Measurements from ENCODE around the gene TMEM259. TPM values are rescaled to one million over a fixed set of nuclear protein-coding genes. Genes with fewer than 3 reads are reported as not detected.

The TMEM259 gene
- total RNA-seq, 6 experiments from 2014 or later, result 82.6 to 180 (median 93.2) TPM

DNA sequence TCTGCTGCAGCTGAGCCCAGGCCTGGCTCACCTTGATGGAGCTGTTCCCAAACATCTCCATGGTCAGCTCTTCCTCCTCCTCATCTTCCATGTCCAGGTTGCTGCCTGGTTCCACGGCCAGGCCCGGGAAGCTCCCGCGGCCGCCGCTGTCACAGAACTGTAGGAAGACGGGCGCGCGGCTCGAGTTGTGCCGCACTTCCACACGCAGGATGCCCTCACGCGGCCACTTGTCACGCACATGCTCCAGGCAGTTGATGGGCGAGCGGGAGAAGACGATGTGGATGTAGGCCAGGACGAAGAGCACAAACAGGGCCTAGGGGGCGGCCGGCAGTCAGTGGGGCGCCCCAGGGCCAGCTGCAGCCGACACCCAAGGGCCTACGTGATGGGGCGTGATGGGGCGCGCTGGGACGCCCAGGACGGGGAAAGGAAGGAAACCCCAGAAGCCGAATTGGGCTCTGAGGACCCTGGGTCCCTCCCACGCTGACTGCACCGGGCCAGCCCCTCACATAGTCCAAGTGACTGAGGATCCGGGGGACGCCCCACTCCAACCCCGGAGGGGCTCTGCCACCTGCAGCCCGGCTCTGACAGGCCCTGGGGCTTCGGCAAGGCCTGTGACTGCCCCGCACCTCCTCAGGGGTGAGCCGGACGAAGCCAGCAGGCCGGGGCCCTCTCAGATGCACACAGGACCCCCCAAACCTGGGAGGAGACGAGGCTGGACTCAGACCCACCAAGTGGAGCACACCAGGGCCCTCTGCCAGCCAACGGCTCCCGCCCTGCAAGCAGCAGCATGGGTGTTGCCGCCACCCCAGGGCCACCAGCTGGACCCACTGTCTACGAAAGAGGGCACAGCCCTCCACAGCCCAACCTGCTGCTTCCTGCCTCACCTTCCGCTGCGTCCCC lies 6.5 kb downstream of the TMEM259 start:
- Histone ChIP-seq H3K36me3 (peaks cover 0 to 44% (median 19%) of the 10 kb centered on the region in 4 donors), H3K27ac (no peak overlapping the region), H3K4me1 (peaks cover 0 to 35% (median 11%) of the 10 kb centered on the region in 4 donors), H3K4me3 (no peak overlapping the region), H3K27me3 (no peaks in the 10 kb centered on the region), H3K9me3 (no peaks in the 10 kb centered on the region)
- no peak for TF ChIP-seq POLR2A (IDR thresholded peaks at IDR 0.05)
- TF ChIP-seq, protein P1, sequence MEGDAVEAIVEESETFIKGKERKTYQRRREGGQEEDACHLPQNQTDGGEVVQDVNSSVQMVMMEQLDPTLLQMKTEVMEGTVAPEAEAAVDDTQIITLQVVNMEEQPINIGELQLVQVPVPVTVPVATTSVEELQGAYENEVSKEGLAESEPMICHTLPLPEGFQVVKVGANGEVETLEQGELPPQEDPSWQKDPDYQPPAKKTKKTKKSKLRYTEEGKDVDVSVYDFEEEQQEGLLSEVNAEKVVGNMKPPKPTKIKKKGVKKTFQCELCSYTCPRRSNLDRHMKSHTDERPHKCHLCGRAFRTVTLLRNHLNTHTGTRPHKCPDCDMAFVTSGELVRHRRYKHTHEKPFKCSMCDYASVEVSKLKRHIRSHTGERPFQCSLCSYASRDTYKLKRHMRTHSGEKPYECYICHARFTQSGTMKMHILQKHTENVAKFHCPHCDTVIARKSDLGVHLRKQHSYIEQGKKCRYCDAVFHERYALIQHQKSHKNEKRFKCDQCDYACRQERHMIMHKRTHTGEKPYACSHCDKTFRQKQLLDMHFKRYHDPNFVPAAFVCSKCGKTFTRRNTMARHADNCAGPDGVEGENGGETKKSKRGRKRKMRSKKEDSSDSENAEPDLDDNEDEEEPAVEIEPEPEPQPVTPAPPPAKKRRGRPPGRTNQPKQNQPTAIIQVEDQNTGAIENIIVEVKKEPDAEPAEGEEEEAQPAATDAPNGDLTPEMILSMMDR (IDR thresholded peaks at IDR 0.05), result no peak
- WGBS (ENCODE audit: insufficient coverage, low coverage, low lambda C conversion rate, missing lambda C conversion rate), result 98% methylated on average over 8 of the region's 49 CpGs
- ATAC-seq (no peak), DNase-seq (no peak)
- intact Hi-C loops (cut with DNase I), result no loop called here

GRCh38 chr19:1013218-1013617 lies 7.7 kb downstream of the TMEM259 start:
- Histone ChIP-seq H3K36me3 (peaks cover 0 to 47% (median 19%) of the 10 kb centered on the region in 4 donors), H3K27me3 (no peaks in the 10 kb centered on the region), H3K4me1 (peaks cover 0 to 24% (median 8%) of the 10 kb centered on the region in 4 donors), H3K4me3 (no peak overlapping the region), H3K27ac (no peak overlapping the region), H3K9me3 (no peaks in the 10 kb centered on the region)
- intact Hi-C loops (cut with DNase I), result no loop called here
- no peak for ATAC-seq
- DNase-seq, result no peak
- no CpG with 5 or more reads among the region's 10 CpGs for WGBS (ENCODE audit: insufficient coverage, low coverage, low lambda C conversion rate, missing lambda C conversion rate)
- TF ChIP-seq POLR2A (IDR thresholded peaks at IDR 0.05), result no peak
- TF ChIP-seq, protein P1 (IDR thresholded peaks at IDR 0.05), result no peak

- H3K4me1 ChIP-seq, result peaks cover 0 to 15% (median 4%) of the 10 kb centered on the region in 4 donors
- H3K36me3 ChIP-seq, result peaks cover 0 to 47% (median 19%) of the 10 kb centered on the region in 4 donors
- H3K4me3 ChIP-seq, result no peak overlapping the region
- H3K27me3 ChIP-seq, result no peaks in the 10 kb centered on the region
- TF ChIP-seq, protein P1 (IDR thresholded peaks at IDR 0.05), result no peak
- TF ChIP-seq POLR2A (IDR thresholded peaks at IDR 0.05), result no peak
- 80% methylated on average over 1 of the region's 18 CpGs for WGBS (ENCODE audit: insufficient coverage, low coverage, low lambda C conversion rate, missing lambda C conversion rate)
- DNase-seq, result peak in 1 of 3 donors; percentile 23
- no peak for ATAC-seq
- intact Hi-C loops (cut with DNase I), result no loop called here
- H3K27ac ChIP-seq, result no peak overlapping the region
- no peaks in the 10 kb centered on the region for H3K9me3 ChIP-seq
Measured at GRCh38 chr19:1012334-1012733, 8.6 kb downstream of the TMEM259 start.

- H3K4me1 ChIP-seq, result peaks cover 0 to 10% (median 2%) of the 10 kb centered on the region in 4 donors
- intact Hi-C loops (cut with DNase I), result no loop called here
- DNase-seq (peak in 1 of 3 donors; percentile 19), ATAC-seq (no peak)
- no CpG with 5 or more reads among the region's 36 CpGs for WGBS (ENCODE audit: insufficient coverage, low coverage, low lambda C conversion rate, missing lambda C conversion rate)
- TF ChIP-seq, protein P1 (IDR thresholded peaks at IDR 0.05), result no peak
- no peak for TF ChIP-seq POLR2A (IDR thresholded peaks at IDR 0.05)
- H3K36me3 ChIP-seq, result peaks cover 0 to 47% (median 19%) of the 10 kb centered on the region in 4 donors
- H3K4me3 ChIP-seq, result no peak overlapping the region
- H3K27me3 ChIP-seq, result no peaks in the 10 kb centered on the region
- H3K9me3 ChIP-seq, result no peaks in the 10 kb centered on the region
- H3K27ac ChIP-seq, result no peak overlapping the region
Measured at GRCh38 chr19:1011831-1012333, 9.0 kb downstream of the TMEM259 start.
